Cardiac fibroblast (primary cell): ENCODE results near the gene FUCA2.
"Not testable (repeated sequence)": the region's sequence is repeated elsewhere in the genome, so short reads cannot be mapped to it uniquely, and the experiment has no call there.

Experiments used
- DNase-seq, 2 donors: peaks; one replicate each; pipeline versions ENCODE4 v3.0.0 to v3.0.0-alpha.2; 2010; ENCODE audit warnings: low read depth in 2 of 2
- H3K4me3 ChIP-seq, 2 donors: replicated peaks in 1 of 2; 1 replicate in 1 of 2; 2 replicates in 1 of 2; pipeline ENCODE4 v1.5.1; 2011; ENCODE audit warnings: low read depth in 2 of 2, low read length in 2 of 2, mild to moderate bottlenecking in 2 of 2, moderate library complexity in 1 of 2
- CTCF ChIP-seq: IDR thresholded peaks from one replicate; pipeline ENCODE4 v1.5.1; 2011; ENCODE audit warnings: low read depth, mild to moderate bottlenecking, low read length, inconsistent platforms

FUCA2 gene

DNA sequence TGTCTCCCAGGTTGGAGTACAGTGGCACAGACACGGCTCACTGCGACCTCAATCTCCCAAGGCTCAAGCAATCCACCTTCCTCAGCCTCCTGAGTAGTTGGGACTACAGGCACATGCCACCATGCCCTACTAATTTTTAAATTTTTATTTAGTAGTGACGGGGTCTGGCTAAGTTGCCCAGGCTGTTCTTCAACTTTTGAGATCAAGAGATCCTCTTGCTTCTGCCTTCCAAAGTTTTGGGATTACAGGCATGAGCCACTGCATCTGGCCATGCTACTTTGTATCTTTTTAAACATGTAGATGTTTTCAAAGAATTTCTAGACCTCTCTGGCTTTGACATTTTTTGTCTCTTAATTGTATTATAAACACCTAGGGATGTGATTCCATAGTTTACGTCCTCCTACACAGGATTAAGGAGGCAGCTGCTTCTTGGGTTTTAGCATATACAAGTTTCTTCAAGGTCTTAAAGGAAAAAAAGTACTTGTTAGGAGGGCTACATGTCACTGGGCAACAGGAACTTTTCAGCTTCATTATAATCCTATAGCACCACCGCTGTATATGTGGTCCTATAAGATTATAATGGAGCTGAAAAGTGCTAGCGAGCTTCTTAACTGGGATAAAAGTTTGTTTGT is 62.3 kb downstream of the FUCA2 start:
- no peak for TF ChIP-seq CTCF
- peak in 1 of 2 donors; percentile 3 for DNase-seq
- H3K4me3 ChIP-seq = peak overlapping the region; percentile 91

DNA sequence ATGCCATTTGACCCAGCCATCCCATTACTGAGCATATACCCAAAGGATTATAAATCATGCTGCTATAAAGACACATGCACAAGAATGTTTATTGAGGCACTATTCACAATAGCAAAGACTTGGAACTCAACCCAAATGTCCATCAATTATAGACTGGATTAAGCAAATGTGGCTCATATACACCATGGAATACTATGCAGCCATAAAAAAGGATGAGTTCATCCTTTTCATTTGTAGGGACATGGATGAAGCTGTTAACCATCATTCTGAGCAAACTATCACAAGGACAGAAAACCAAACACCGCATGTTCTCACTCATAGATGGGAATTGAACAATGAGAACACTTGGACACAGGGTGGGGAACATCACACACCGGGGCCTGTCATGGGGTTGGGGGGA is 63.7 kb downstream of the FUCA2 start:
- not testable (repeated sequence) for DNase-seq

More for the DNA sequence above, 63.7 kb downstream of the FUCA2 start:
- H3K4me3 ChIP-seq = not testable (repeated sequence)
